OCI-M2 (cell line): ENCODE measurements around the gene BTAF1.

Experiments used
- DNase-seq: peaks from one replicate; lab custom pipeline; 2025; ENCODE audit not compliant: unreplicated experiment; lab: John Stamatoyannopoulos, UW

BTAF1 gene

GRCh38 chr10:92042541-92042940 is 119.0 kb downstream of the BTAF1 start:
- no peak for DNase-seq

- DNase-seq, result no peak
These were observed 122.1 kb downstream of the BTAF1 start for GRCh38 chr10:92045641-92046106.

- no peak for DNase-seq
These were observed 123.6 kb downstream of the BTAF1 start for GRCh38 chr10:92047215-92047614.

GRCh38 chr10:92052088-92052487 is 128.5 kb downstream of the BTAF1 start:
- DNase-seq, result no peak

- DNase-seq, result no peak
These were observed 129.2 kb downstream of the BTAF1 start for GRCh38 chr10:92052741-92053140.

GRCh38 chr10:92054807-92055206 is 131.2 kb downstream of the BTAF1 start:
- DNase-seq, result no peak

- DNase-seq, result no peak
These were observed 138.7 kb downstream of the BTAF1 start for GRCh38 chr10:92062273-92062672.

- no peak for DNase-seq
These were observed 140.9 kb downstream of the BTAF1 start for GRCh38 chr10:92064506-92064905.

- no peak for DNase-seq
These were observed 142.8 kb downstream of the BTAF1 start for GRCh38 chr10:92066386-92066785.

GRCh38 chr10:92068900-92069299 is 145.3 kb downstream of the BTAF1 start:
- DNase-seq, result no peak

- no peak for DNase-seq
These were observed 150.7 kb downstream of the BTAF1 start for GRCh38 chr10:92074126-92074887.

GRCh38 chr10:92075829-92076228 is 152.3 kb downstream of the BTAF1 start:
- no peak for DNase-seq

- no peak for DNase-seq
These were observed 153.2 kb downstream of the BTAF1 start for GRCh38 chr10:92076722-92077121.

GRCh38 chr10:92079003-92079402 is 155.4 kb downstream of the BTAF1 start:
- DNase-seq, result no peak
